HG02970 (cell line): ENCODE data around the gene MTERF2.
A peak's percentile ranks its signal among the peaks of the same experiment; 100 is the strongest.
"Not testable (repeated sequence)": the region's sequence is repeated elsewhere in the genome, so short reads cannot be mapped to it uniquely, and the experiment has no call there.

Experiments used
- ATAC-seq: cut with Tn5 transposase; IDR thresholded peaks from one replicate; pipeline ENCODE4 v1.9.1; 2021; ENCODE audit warnings: mild to moderate bottlenecking, moderate library complexity, moderate number of reproducible peaks; ENCODE audit not compliant: unreplicated experiment, low FRiP score

MTERF2 gene, protein sequence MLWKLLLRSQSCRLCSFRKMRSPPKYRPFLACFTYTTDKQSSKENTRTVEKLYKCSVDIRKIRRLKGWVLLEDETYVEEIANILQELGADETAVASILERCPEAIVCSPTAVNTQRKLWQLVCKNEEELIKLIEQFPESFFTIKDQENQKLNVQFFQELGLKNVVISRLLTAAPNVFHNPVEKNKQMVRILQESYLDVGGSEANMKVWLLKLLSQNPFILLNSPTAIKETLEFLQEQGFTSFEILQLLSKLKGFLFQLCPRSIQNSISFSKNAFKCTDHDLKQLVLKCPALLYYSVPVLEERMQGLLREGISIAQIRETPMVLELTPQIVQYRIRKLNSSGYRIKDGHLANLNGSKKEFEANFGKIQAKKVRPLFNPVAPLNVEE

DNA sequence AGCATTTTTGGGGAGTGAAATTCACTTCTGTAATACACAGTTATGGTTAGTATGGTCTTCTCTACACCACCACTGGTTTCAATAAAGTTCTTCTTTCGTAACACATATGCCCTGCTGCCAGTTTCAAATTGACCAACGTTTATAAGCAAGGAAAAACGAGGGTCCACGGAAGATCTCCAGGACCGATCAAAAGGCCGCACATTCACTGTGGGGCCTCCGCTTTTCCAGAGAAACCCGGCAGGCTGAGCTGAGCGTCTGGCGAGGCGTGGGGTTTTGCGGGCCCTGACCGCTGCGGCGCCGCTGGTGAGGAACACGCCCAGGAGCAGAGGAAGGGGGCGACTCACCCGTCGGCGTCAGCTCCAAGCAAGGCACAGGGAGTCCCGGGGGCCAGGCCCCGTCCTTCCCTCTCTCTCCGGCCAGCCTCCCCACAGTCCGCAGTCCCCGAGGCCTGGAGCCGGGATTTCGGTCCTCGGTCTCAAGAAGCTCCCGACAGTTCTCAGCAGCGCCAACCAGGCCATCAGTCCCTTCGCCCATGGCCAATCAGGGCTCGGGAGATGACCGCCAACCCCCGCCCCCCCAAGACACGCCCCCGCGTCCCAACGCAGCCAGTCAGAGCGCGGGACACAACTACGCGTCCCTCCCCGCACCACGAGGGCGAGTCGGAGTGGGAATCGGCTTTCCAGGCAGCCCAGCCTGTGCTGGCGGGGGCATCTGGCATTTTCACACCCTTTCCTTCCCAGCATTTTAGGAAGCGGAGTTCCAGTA, at the start of gene MTERF2:
Gene MTERF2 (minus strand): TSS at position 522 of the 765 bp plus-strand sequence. CDS start 8,432 bp downstream, outside the sequence.
- ATAC-seq, result peak; percentile 89

DNA sequence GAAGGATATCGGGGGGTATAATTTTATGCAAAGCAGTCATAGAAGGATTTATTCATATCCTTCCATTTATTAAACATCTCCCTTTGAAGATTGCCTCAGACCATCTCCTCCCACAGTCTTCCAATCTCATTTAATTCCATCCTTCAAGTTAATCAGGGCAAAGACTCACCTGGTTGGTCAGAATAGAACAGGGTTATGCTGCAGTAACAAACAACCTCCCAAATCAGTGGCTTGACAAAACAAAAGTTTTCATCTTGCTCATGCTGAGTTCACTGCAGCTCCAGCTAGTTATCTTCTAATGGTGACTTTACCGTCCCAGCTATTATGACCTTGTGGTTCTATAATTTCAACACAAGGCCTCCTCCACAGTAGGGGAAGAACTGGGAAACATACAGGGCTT, 48.8 kb upstream of the MTERF2 start:
- ATAC-seq, result no peak

DNA sequence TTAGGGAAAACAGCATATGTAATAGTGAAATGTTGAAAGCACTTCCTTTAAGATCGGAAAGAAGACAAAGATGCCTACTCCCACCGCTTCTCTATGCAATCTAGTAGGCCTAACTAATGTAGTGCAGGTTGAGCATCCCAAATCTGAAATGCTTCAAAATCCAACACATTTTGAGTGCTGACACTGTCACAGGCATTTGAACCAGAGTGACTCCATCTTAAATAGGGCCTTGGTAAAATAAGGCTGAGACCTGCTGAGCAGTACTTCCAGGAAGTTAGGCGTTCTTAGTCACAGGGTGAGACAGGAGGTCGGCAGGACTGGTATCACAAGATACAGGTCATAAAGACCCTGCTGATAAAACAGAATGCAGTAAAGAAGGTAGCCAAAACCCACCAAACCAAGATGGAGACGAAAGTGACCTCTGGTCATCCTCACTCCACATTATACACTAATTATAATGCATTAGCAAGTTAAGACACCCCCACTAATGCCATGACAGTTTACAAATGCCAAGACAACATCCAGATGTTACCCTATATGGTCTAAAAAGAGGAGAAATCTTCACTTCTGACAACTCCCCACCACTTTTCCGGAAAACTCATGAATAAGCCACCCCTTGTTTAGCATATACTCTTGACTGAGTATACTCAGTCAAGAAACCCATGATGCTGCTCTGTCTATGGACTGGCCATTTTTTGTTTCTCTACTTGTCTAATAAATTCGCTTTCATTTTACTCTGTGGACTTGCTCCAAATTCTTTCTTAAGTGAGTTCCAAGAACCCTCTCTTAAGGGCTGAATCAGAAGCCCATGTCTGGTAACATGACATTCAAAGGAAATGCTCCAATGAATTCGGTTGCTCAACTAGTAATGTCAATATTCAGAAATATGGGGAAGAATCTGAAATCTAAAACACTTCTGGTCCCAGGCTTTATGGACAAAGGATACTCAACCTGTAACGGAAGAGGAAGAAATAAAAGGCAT, 47.1 kb upstream of the MTERF2 start:
- no peak for ATAC-seq

GRCh38 chr12:107032266-107032665, 45.3 kb upstream of the MTERF2 start:
- no peak for ATAC-seq

DNA sequence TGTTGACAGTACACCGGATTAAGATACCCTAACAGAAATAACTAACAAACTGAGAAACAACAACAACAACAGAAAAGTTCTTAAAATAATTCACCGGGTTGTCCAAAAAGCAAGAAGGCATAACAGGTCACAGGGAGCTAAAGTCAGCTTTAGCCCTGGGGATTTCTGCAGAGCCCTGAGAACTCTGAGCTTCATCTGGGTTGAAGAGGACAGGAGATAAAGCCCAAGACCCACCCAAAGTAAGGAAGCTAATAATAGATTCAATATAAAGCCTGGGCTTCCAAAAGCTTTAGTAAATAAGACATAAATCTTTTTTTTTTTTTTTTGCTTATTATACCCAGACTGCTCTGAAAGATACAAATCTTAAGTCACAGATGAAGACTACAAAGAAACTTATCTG, 44.1 kb upstream of the MTERF2 start:
- ATAC-seq, result no peak

DNA sequence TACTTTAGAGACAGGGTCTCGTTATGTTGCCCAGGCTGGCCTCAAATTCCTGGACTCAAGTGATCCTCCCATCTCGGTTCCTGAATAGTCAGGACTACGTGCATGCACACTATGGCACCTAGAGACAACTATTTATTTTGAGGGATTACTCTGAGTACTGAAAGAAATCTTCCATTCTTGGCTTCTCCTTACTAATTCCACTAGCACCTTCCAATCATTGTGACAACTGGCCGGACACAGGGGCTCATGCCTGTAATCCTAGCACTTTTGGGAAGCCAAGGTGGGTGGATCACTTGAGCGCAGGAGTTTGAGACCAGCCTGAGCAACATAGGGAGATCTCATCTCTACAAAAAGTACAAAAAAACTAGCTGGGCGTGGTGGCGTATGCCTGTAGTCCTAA, 42.1 kb upstream of the MTERF2 start:
- ATAC-seq, result no peak

DNA sequence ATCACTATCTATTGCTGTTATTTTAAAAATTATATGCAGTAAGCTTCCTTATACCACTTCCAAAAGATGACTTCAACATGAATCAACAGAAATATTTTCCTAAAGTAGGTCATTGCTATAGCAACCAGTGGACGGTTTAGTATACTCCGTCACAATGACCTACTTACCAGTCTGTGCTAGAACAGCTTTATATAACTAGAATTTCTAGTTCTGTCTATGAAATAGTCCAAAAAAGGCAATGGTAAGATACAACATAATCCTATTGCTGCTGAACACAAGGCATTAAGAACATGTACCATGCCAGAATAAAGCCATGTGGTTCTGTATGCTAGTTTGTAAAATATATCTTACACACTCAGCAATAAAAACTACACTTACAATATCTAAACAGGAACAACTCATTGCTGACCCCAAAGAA, 40.7 kb upstream of the MTERF2 start:
- no peak for ATAC-seq

DNA sequence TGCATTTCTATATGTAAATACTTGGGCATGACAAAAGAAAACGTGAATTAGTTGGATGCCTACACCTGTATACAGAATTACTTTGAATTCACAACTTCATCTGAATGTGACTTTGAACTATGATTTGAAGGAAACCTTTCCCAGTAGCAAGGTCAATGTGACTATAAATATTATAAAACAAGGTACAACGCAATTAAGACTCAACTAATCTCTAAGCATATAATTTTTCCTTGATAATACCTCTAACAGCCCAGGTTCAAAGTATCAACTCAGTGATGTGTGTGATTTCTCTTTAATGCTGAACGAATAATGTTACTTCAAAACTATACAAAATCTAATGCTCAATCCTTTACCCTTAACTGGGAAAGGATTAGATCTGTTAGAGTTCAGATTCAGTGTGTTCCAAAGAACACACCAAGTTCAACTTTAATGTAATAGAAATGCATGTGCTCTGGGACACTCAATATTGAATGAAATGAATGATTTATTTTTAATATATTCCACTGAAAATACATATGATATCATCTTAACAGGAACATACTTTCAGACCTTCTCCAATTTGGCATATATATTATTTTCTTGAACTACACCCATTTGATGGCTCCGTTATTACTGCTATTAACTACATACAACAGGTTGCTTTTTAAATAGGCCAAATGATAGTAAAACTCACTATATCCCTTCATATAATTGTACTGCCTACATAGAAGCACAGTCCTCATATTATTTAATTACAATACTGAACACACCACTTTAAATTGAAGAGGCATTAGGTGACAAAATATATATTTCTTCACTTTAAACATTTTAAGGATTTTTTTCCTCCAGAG, 40.1 kb upstream of the MTERF2 start:
- no peak for ATAC-seq

GRCh38 chr12:107026356-107026755, 39.4 kb upstream of the MTERF2 start:
- not testable (repeated sequence) for ATAC-seq

DNA sequence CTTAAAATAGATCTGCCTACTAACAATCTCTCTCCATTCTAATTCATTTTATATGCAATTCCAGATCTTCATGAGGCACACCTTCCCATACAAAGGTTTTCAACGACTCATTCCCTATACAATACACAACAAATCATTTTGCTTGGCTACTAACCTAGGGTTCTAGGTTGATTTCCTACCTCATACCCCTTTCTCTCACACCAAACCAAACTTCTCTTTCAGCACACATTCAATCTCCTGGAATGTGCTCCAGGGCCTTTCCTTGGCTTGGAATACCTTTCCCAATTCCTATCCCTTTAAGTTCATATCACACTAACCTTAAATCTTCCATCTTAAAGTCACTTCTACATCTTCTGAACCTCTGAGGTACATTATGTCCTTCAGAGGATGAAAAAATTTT, 38.7 kb upstream of the MTERF2 start:
- ATAC-seq, result no peak

- ATAC-seq, result no peak
Observed at GRCh38 chr12:107019546-107019945, 32.6 kb upstream of the MTERF2 start.

GRCh38 chr12:107017042-107017441, 30.1 kb upstream of the MTERF2 start:
- ATAC-seq, result no peak

- no peak for ATAC-seq
Observed at GRCh38 chr12:107014055-107014454, 27.1 kb upstream of the MTERF2 start.

DNA sequence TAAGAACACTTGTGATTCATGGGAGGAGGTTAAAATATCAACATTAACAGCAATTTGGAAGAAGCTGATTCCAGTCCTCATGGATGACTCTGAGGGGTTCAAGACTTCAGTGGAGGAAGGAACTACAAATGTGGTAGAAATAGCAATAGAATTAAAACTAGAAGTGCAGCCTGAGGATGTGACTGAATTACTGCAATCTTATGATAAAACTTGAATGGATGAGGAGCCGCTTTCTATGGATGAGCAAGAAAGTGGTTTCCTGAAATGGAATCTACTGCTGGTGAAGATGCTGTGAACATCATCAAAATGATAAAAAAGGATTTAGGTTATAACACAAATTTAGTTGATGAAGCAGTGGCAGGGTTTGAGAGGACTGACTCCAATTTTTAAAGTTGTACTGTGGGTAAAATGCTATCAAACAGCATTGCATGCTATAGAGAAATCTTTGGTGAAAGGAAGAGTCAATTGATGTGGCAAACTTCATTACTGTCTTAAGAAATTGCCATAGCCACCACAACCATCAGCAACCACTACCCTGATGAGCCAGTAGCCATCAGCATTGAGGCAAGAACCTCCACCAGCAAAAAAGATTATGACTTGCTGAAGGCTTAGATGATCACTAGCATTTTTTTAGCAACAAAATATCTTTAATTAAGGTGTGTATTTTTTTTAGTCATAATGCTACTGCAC, 25.9 kb upstream of the MTERF2 start:
- ATAC-seq, result no peak

DNA sequence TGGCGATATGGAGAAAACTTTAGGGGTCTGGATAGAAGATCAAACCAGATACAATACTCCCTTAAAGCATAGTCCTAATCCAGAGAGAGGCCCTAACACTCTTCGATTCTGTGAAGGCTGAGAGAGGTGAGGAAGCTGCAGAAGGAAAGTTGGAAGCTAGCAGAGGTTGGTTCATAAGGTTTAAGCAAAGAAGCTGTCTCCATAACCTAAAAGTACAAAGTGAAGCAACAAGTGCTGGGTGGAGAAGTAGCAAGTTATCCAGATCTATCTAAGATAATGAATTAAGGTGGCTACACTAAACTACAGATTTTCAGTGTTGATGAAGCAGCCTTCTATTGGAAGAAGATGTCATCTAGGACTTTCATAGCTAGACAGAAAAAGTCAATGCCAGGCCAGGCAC, 24.6 kb upstream of the MTERF2 start:
- no peak for ATAC-seq

- no peak for ATAC-seq
Observed at GRCh38 chr12:107007411-107007810, 20.5 kb upstream of the MTERF2 start.

- not testable (repeated sequence) for ATAC-seq
Observed at GRCh38 chr12:107002665-107003064, 15.7 kb upstream of the MTERF2 start.

DNA sequence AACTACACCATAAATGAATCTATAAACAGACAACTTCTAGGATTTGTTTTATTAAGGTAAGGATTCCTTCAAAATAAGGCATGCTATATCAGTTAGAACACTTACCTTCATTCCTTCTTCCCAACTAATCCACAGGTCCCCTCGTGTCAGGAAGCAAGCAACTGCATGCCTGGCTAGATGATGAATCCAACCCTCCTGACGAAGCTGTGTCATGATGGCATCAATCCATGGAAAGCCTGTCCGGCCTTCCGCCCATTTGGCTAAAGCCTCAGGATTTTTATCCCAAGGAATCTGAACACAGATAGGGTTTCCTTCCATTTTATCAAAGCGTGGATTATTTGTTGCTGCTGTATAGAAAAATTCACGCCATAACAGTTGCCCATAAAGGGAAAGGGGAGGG, 12.5 kb upstream of the MTERF2 start:
- no peak for ATAC-seq

GRCh38 chr12:106997916-106998315, 11.0 kb upstream of the MTERF2 start:
- no peak for ATAC-seq
